Thoracic aorta (tissue), 2 donors: Measurements from ENCODE around the gene PRR19. TPM values are rescaled to one million over a fixed set of nuclear protein-coding genes. Genes with fewer than 3 reads are reported as not detected.
"Not testable (repeated sequence)": the region's sequence is repeated elsewhere in the genome, so short reads cannot be mapped to it uniquely, and the experiment has no call there.

ENCODE experiments used
- ATAC-seq: fragments of 150-250 bp; one replicate; pipeline ENCODE4 v1.8.0; 2017; ENCODE audit warnings: low read depth; ENCODE audit not compliant: insufficient number of reproducible peaks, low FRiP score
- DNase-seq: peaks from one replicate; pipeline ENCODE4 v3.0.0-alpha.2; 2020; ENCODE audit warnings: low spot score
- H3K27ac ChIP-seq, 2 donors: fragments of 200-600 bp; sonication (generic); 1 replicate in 1 of 2; 2 replicates in 1 of 2; pipeline ENCODE4 v1.5.1; 2016; ENCODE audit warnings: mild to moderate bottlenecking in 2 of 2, moderate library complexity in 2 of 2
- H3K27me3 ChIP-seq: fragments of 200-600 bp; sonication (generic); replicated peaks from 2 replicates; pipeline ENCODE4 v1.6.0; 2016; ENCODE audit warnings: mild to moderate bottlenecking; ENCODE audit not compliant: insufficient read depth
- H3K36me3 ChIP-seq: fragments of 200-600 bp; sonication (generic); one replicate; pipeline ENCODE4 v1.5.1; 2016
- H3K4me1 ChIP-seq, 2 donors: fragments of 200-600 bp; sonication (generic); 1 replicate in 1 of 2; 2 replicates in 1 of 2; pipeline versions ENCODE4 v1.5.1 to v1.6.0; 2016; ENCODE audit warnings: low read depth in 2 of 2, mild to moderate bottlenecking in 1 of 2; ENCODE audit not compliant: control insufficient read depth in 1 of 2
- H3K4me3 ChIP-seq: fragments of 200-600 bp; sonication (generic); 2 replicates; pipeline ENCODE4 v1.5.1; 2016; ENCODE audit warnings: mild to moderate bottlenecking
- H3K9me3 ChIP-seq: fragments of 200-600 bp; sonication (generic); 2 replicates; pipeline ENCODE4 v1.5.1; 2016
- CTCF ChIP-seq: fragments of 200-600 bp; sonication (generic); IDR thresholded peaks from one replicate; pipeline ENCODE4 v1.5.1; 2019; ENCODE audit warnings: antibody characterized with exemption
- total RNA-seq, 2 donors: library from RNA; depleted of rRNA; stranded (reverse); fragments of >200 nt; gene quantifications; one replicate each; pipeline versions ENCODE4 v1.1.0 to v1.2.3, GENCODE V29; 2016

The PRR19 gene
- total RNA-seq, 2 donors from 2014 or later, result not detected

- Histone ChIP-seq H3K4me1 (peaks cover 5 to 20% of the 10 kb centered on the region in 2 donors), H3K36me3 (no peaks in the 10 kb centered on the region), H3K4me3 (no peak overlapping the region), H3K9me3 (no peaks in the 10 kb centered on the region), H3K27ac (no peak overlapping the region), H3K27me3 (no peaks in the 10 kb centered on the region)
- no peak for DNase-seq
- no peak for ATAC-seq
- no peak for TF ChIP-seq CTCF
Observed at GRCh38 chr19:42330241-42330711, 28.3 kb downstream of the PRR19 start.

- not testable (repeated sequence) for H3K27ac ChIP-seq, ATAC-seq, H3K4me3 ChIP-seq, DNase-seq, H3K27me3 ChIP-seq, H3K36me3 ChIP-seq, H3K9me3 ChIP-seq
- H3K4me1 ChIP-seq, result peaks cover 2 to 15% of the 10 kb centered on the region in 2 donors
Observed at GRCh38 chr19:42331333-42331732, 29.4 kb downstream of the PRR19 start.

GRCh38 chr19:42332059-42332458, 30.1 kb downstream of the PRR19 start:
- no peak overlapping the region for H3K4me3 ChIP-seq
- DNase-seq (no peak), ATAC-seq (no peak)
- H3K27me3 ChIP-seq, result no peaks in the 10 kb centered on the region
- no peak overlapping the region for H3K27ac ChIP-seq
- no peak for TF ChIP-seq CTCF
- no peaks in the 10 kb centered on the region for H3K9me3 ChIP-seq
- peaks cover 13% of the 10 kb centered on the region for H3K36me3 ChIP-seq
- H3K4me1 ChIP-seq, result peaks cover 0 to 8% of the 10 kb centered on the region in 2 donors

- H3K4me3 ChIP-seq, result no peak overlapping the region
- no peaks in the 10 kb centered on the region for H3K9me3 ChIP-seq
- no peaks in the 10 kb centered on the region for H3K4me1 ChIP-seq
- H3K27me3 ChIP-seq, result no peaks in the 10 kb centered on the region
- DNase-seq, result no peak
- no peak for TF ChIP-seq CTCF
- H3K36me3 ChIP-seq, result peaks cover 13% of the 10 kb centered on the region
- ATAC-seq, result no peak
- no peak overlapping the region for H3K27ac ChIP-seq
Observed at GRCh38 chr19:42333018-42333417, 31.1 kb downstream of the PRR19 start.

- H3K4me1 ChIP-seq, result no peaks in the 10 kb centered on the region
- no peaks in the 10 kb centered on the region for H3K27me3 ChIP-seq
- ATAC-seq (no peak), DNase-seq (no peak)
- no peaks in the 10 kb centered on the region for H3K9me3 ChIP-seq
- peaks cover 13% of the 10 kb centered on the region for H3K36me3 ChIP-seq
- TF ChIP-seq CTCF, result no peak
- H3K27ac ChIP-seq, result no peak overlapping the region
- no peak overlapping the region for H3K4me3 ChIP-seq
Observed at GRCh38 chr19:42333975-42334696, 32.2 kb downstream of the PRR19 start.
